Mucosa of descending colon (tissue), 3 donors: ENCODE measurements around the gene RPL32. TPM values are rescaled to one million over a fixed set of nuclear protein-coding genes. Genes with fewer than 3 reads are reported as not detected.
A peak's percentile ranks its signal among the peaks of the same experiment; 100 is the strongest.

Source experiments
- ATAC-seq: fragments of 200-7000 bp; cut with Tn5 transposase; one replicate; pipeline ENCODE4 v1.9.1; 2020; ENCODE audit warnings: mild to moderate bottlenecking, moderate library complexity
- DNase-seq, 3 donors: peaks; one replicate each; pipeline ENCODE4 v3.0.0-alpha.2; 2020
- H3K36me3 ChIP-seq: fragments of 200-600 bp; one replicate; pipeline ENCODE4 v1.8.0; 2021; ENCODE audit warnings: low read depth, mild to moderate bottlenecking
- H3K4me1 ChIP-seq: fragments of 200-600 bp; one replicate; pipeline ENCODE4 v1.8.0; 2021; ENCODE audit warnings: low read depth, mild to moderate bottlenecking
- H3K4me3 ChIP-seq: fragments of 200-600 bp; one replicate; pipeline ENCODE4 v1.8.0; 2021; ENCODE audit warnings: mild to moderate bottlenecking
- H3K9me3 ChIP-seq: fragments of 200-600 bp; one replicate; pipeline ENCODE4 v1.8.0; 2021; ENCODE audit warnings: mild to moderate bottlenecking
- intact Hi-C, 2 donors: fragments of 100-400 bp; cut with DNase I in 1 of 2; cut with micrococcal nuclease in 1 of 2; formaldehyde crosslinking; loops; one replicate each; pipeline versions ENCODE4 v1.11.0 to v1.11.1; 2022; cut with DNase I, micrococcal nuclease
- total RNA-seq, 3 donors: library from RNA; stranded (reverse); fragmentation: NEBNext Ultra II Directional in 2 of 3; extraction: Animal tissue kit (Norgen Biotek cat#: 25700) in 2 of 3; gene quantifications; one replicate each; pipeline versions ENCODE4 v1.2.1 to v1.2.4, GENCODE V29; 2021 to 2023
- TF ChIP-seq, protein P1 (sequence below): fragments of 200-600 bp; IDR thresholded peaks from one replicate; pipeline ENCODE4 v1.8.0; 2022; ENCODE audit warnings: antibody characterized with exemption, mild to moderate bottlenecking
- donor health status: DM: no; HTN: no; CAD: no; lungs with moderate emphysema.
- donor health status: DM: no; HTN: no; CAD: no.
- donor health status: DM: no; HTN: yes; CAD: no.

RPL32 gene
- total RNA-seq, 3 donors from 2014 or later = 1,042 to 1,233 (median 1,185) TPM

DNA sequence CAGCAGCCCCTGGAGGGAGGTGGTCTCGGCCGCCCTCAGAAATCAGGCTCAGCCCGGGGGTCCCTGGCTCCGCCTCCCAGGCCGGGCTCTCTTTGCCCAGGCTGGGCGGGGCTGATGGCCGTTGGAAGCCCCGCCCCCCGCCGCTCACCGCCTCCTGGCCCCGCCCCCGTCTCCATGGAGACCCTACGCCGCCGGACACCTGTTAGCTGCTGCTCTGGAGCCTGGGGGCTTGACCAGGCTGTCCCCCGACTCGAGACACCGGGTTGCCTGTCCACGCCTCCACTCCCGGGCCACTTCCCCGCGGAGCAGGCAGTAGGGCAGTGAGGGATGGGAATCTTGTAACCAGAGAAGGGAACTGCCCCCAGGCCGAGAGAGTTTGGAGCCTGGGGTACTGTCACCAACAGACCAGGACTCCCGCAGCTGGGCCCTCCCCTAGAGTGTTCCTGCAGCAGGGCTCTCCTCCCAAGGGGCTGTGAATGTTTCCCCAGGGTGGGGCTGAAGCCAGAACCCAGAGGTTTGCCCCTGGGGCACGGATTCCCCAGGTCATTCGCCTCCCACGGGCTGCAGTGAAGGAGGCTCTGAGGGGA lies 27.8 kb upstream of the RPL32 start:
- Histone ChIP-seq H3K9me3 (peaks cover 6% of the 10 kb centered on the region), H3K4me1 (peaks cover 11% of the 10 kb centered on the region), H3K36me3 (no peaks in the 10 kb centered on the region), H3K4me3 (no peak overlapping the region)
- ATAC-seq = peak; percentile 77
- intact Hi-C loops = no loop called here
- DNase-seq = peak; percentile 69 to 79 (median 79)
- TF ChIP-seq, protein P1, sequence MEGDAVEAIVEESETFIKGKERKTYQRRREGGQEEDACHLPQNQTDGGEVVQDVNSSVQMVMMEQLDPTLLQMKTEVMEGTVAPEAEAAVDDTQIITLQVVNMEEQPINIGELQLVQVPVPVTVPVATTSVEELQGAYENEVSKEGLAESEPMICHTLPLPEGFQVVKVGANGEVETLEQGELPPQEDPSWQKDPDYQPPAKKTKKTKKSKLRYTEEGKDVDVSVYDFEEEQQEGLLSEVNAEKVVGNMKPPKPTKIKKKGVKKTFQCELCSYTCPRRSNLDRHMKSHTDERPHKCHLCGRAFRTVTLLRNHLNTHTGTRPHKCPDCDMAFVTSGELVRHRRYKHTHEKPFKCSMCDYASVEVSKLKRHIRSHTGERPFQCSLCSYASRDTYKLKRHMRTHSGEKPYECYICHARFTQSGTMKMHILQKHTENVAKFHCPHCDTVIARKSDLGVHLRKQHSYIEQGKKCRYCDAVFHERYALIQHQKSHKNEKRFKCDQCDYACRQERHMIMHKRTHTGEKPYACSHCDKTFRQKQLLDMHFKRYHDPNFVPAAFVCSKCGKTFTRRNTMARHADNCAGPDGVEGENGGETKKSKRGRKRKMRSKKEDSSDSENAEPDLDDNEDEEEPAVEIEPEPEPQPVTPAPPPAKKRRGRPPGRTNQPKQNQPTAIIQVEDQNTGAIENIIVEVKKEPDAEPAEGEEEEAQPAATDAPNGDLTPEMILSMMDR = no peak

GRCh38 chr3:12868039-12869034 lies 27.0 kb upstream of the RPL32 start:
- intact Hi-C loops = no loop called here
- ATAC-seq (peak; percentile 95), DNase-seq (peak; percentile 78 to 85 (median 84))
- TF ChIP-seq, protein P1 = peak; percentile 94
- Histone ChIP-seq H3K36me3 (no peaks in the 10 kb centered on the region), H3K4me3 (no peak overlapping the region), H3K4me1 (peaks cover 11% of the 10 kb centered on the region), H3K9me3 (peaks cover 6% of the 10 kb centered on the region)

DNA sequence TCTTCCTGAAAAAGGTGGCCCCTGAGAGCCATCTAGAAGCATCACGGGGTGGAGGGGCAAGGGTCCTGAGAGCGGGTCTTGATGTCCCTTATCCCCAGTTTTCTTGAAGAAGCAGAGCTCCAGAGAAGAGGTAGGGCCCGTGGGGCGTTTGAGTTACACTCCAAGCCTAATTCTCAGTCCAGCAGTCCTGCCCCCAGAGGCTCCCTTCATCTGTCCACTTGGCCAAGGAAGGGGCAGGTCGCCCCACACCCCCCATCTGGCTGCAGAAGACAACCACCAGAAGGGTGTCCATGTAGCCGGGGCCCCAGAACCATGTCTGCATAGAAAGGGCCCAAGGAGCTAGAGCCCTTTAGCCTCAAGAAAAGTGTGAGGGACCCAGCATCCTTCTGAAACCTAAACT lies 25.5 kb upstream of the RPL32 start:
- DNase-seq (no peak), ATAC-seq (no peak)
- Histone ChIP-seq H3K36me3 (no peaks in the 10 kb centered on the region), H3K4me1 (peaks cover 11% of the 10 kb centered on the region), H3K4me3 (no peak overlapping the region), H3K9me3 (peaks cover 6% of the 10 kb centered on the region)
- TF ChIP-seq, protein P1 = no peak
- intact Hi-C loops = no loop called here

GRCh38 chr3:12865271-12865670 lies 23.9 kb upstream of the RPL32 start:
- Histone ChIP-seq H3K4me1 (peaks cover 11% of the 10 kb centered on the region), H3K4me3 (no peak overlapping the region), H3K36me3 (no peaks in the 10 kb centered on the region), H3K9me3 (peaks cover 6% of the 10 kb centered on the region)
- TF ChIP-seq, protein P1 = no peak
- intact Hi-C loops = no loop called here
- no peak for DNase-seq
- ATAC-seq = no peak

- Histone ChIP-seq H3K4me3 (no peak overlapping the region), H3K36me3 (no peaks in the 10 kb centered on the region), H3K9me3 (peaks cover 6% of the 10 kb centered on the region), H3K4me1 (no peaks in the 10 kb centered on the region)
- ATAC-seq = no peak
- DNase-seq = no peak
- intact Hi-C loops = no loop called here
- TF ChIP-seq, protein P1 = no peak
Observed at GRCh38 chr3:12862387-12862786, 21.0 kb upstream of the RPL32 start.
